Neural cell (in vitro differentiated cells): ENCODE results near the gene NFYC. TPM values are rescaled to one million over a fixed set of nuclear protein-coding genes. Genes with fewer than 3 reads are reported as not detected.
A peak's percentile ranks its signal among the peaks of the same experiment; 100 is the strongest.

Source experiments
- H2AFZ ChIP-seq: fragments of 200-600, 300-800 bp; sonication (generic), shearing (Covaris generic); 2 replicates; pipeline ENCODE4 v1.6.0; 2014; ENCODE audit warnings: low read depth, mild to moderate bottlenecking, antibody characterized with exemption, low read length, moderate library complexity
- H3F3A ChIP-seq: fragments of 200-600 bp; shearing (Covaris generic); 2 replicates; pipeline ENCODE4 v1.6.1; 2016; ENCODE audit warnings: mild to moderate bottlenecking, moderate library complexity, mixed read lengths, antibody characterized with exemption, low read length; ENCODE audit not compliant: insufficient read depth, poor library complexity, severe bottlenecking
- H3K27ac ChIP-seq: fragments of 200-600, 300-800 bp; sonication (generic), shearing (Covaris generic); 2 replicates; pipeline ENCODE4 v1.5.1; 2014; ENCODE audit warnings: mild to moderate bottlenecking, low read length, moderate library complexity
- H3K27me3 ChIP-seq: fragments of 300-800, 200-600 bp; sonication (generic), shearing (Covaris generic); 2 replicates; pipeline ENCODE4 v1.6.0; 2014; ENCODE audit warnings: mild to moderate bottlenecking, low read depth, low read length, moderate library complexity; ENCODE audit not compliant: insufficient read depth
- H3K36me3 ChIP-seq: fragments of 300-800, 200-600 bp; sonication (generic), shearing (Covaris generic); 2 replicates; pipeline ENCODE4 v1.5.1; 2014; ENCODE audit warnings: mild to moderate bottlenecking, antibody characterized with exemption, low read length, moderate library complexity; ENCODE audit not compliant: insufficient read depth
- H3K4me2 ChIP-seq: fragments of 300-800, 200-600 bp; sonication (generic), shearing (Covaris generic); 2 replicates; pipeline ENCODE4 v1.6.0; 2014; ENCODE audit warnings: mild to moderate bottlenecking, low read length
- H3K4me3 ChIP-seq: fragments of 300-800, 200-600 bp; sonication (generic), shearing (Covaris generic); 2 replicates; pipeline ENCODE4 v1.5.1; 2014; ENCODE audit warnings: mild to moderate bottlenecking, low read length, moderate library complexity
- H3K79me2 ChIP-seq: fragments of 200-600 bp; shearing (Covaris generic); replicated peaks from 2 replicates; pipeline ENCODE4 v1.6.0; 2014; ENCODE audit warnings: mild to moderate bottlenecking, low read length, moderate library complexity; ENCODE audit not compliant: insufficient read depth
- H3K9ac ChIP-seq: fragments of 300-800, 200-600 bp; sonication (generic), shearing (Covaris generic); 2 replicates; pipeline ENCODE4 v1.6.1; 2016; ENCODE audit warnings: mild to moderate bottlenecking, low read length, mixed read lengths
- H3K9me2 ChIP-seq: fragments of 200-600 bp; shearing (Covaris generic); 2 replicates; pipeline ENCODE4 v1.6.1; 2016; ENCODE audit warnings: mild to moderate bottlenecking, low read length, mixed read lengths; ENCODE audit not compliant: insufficient read depth
- H3K9me3 ChIP-seq: fragments of 200-600, 300-800 bp; sonication (generic), shearing (Covaris generic); 2 replicates; pipeline ENCODE4 v1.6.1; 2016; ENCODE audit warnings: mild to moderate bottlenecking, mixed run types, low read length, moderate library complexity, mixed read lengths
- H4K20me1 ChIP-seq: fragments of 200-600 bp; shearing (Covaris generic); 2 replicates; pipeline ENCODE4 v1.6.1; 2016; ENCODE audit warnings: mild to moderate bottlenecking, mixed run types; ENCODE audit not compliant: insufficient read depth
- EP300 ChIP-seq: fragments of 450-650 bp; conservative IDR thresholded peaks from 2 replicates; pipeline ENCODE4 v1.6.1; 2014; ENCODE audit warnings: antibody characterized with exemption, mild to moderate bottlenecking, moderate library complexity; ENCODE audit not compliant: poor library complexity, severe bottlenecking
- EZH2 ChIP-seq: fragments of 200-600, 300-800 bp; shearing (Covaris generic), sonication (generic); IDR thresholded peaks from 2 replicates; pipeline ENCODE4 v1.6.1; 2014; ENCODE audit warnings: antibody characterized with exemption, low read length, borderline replicate concordance, mild to moderate bottlenecking; ENCODE audit not compliant: insufficient read depth, poor library complexity, severe bottlenecking
- MXI1 ChIP-seq: fragments of 450-650 bp; conservative IDR thresholded peaks from 2 replicates; pipeline ENCODE4 v1.6.1; 2014; ENCODE audit warnings: antibody characterized with exemption, mild to moderate bottlenecking; ENCODE audit not compliant: poor library complexity, severe bottlenecking
- POLR2AphosphoS5 ChIP-seq: IDR thresholded peaks from 2 replicates; pipeline ENCODE4 v1.6.1; 2012
- RAD21 ChIP-seq: fragments of 450-650 bp; conservative IDR thresholded peaks from 2 replicates; pipeline ENCODE4 v1.6.1; 2014; ENCODE audit warnings: antibody characterized with exemption, mild to moderate bottlenecking, moderate library complexity
- SMC3 ChIP-seq: fragments of 450-650 bp; conservative IDR thresholded peaks from 2 replicates; pipeline ENCODE4 v1.6.1; 2014; ENCODE audit warnings: antibody characterized with exemption, mild to moderate bottlenecking, moderate library complexity; ENCODE audit not compliant: poor library complexity
- TAF1 ChIP-seq: IDR thresholded peaks from 2 replicates; pipeline ENCODE4 v1.6.1; 2012; ENCODE audit warnings: low read depth
- polyA plus RNA-seq: library from polyadenylated mRNA; depleted of rRNA; stranded (reverse); fragments of >200 nt; gene quantifications from 2 replicates; pipeline ENCODE4 v1.2.3, GENCODE V29; 2014
- TF ChIP-seq, protein P1 (sequence below): fragments of 450-650 bp; IDR thresholded peaks from 2 replicates; pipeline ENCODE4 v1.5.1; 2014; ENCODE audit warnings: antibody characterized with exemption, mild to moderate bottlenecking, moderate library complexity; ENCODE audit not compliant: poor library complexity, severe bottlenecking
- TF ChIP-seq, protein P2 (sequence below): IDR thresholded peaks from 2 replicates; pipeline ENCODE4 v1.6.1; 2012; ENCODE audit warnings: borderline replicate concordance

Gene NFYC
- polyA plus RNA-seq, 1 donor from 2014 or later, result 66.0 TPM

DNA sequence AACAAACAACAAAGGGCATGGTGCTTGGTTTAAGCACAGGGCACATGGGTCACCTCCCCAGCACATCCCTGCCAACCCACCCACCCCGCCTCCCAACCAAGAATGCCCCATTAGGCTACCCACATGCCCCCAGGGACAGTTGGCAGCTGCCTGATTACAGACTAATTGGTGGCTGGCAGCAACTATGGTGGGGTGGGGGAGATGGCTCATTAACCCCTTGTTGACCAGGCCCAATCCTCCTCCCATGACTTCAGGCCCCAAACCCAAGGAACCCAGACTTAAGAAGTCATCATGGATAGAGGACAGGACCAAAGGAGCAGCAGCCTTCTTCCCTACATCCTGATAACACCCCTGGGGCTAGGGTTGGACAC is 27.4 kb upstream of the NFYC start:
- no peak for TF ChIP-seq POLR2AphosphoS5
- TF ChIP-seq EZH2, result no peak
- TF ChIP-seq MXI1, result no peak
- no peak for TF ChIP-seq EP300
- TF ChIP-seq, protein P1, sequence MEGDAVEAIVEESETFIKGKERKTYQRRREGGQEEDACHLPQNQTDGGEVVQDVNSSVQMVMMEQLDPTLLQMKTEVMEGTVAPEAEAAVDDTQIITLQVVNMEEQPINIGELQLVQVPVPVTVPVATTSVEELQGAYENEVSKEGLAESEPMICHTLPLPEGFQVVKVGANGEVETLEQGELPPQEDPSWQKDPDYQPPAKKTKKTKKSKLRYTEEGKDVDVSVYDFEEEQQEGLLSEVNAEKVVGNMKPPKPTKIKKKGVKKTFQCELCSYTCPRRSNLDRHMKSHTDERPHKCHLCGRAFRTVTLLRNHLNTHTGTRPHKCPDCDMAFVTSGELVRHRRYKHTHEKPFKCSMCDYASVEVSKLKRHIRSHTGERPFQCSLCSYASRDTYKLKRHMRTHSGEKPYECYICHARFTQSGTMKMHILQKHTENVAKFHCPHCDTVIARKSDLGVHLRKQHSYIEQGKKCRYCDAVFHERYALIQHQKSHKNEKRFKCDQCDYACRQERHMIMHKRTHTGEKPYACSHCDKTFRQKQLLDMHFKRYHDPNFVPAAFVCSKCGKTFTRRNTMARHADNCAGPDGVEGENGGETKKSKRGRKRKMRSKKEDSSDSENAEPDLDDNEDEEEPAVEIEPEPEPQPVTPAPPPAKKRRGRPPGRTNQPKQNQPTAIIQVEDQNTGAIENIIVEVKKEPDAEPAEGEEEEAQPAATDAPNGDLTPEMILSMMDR, result no peak
- no peak for TF ChIP-seq TAF1
- no peak for TF ChIP-seq RAD21
- TF ChIP-seq, protein P2, sequence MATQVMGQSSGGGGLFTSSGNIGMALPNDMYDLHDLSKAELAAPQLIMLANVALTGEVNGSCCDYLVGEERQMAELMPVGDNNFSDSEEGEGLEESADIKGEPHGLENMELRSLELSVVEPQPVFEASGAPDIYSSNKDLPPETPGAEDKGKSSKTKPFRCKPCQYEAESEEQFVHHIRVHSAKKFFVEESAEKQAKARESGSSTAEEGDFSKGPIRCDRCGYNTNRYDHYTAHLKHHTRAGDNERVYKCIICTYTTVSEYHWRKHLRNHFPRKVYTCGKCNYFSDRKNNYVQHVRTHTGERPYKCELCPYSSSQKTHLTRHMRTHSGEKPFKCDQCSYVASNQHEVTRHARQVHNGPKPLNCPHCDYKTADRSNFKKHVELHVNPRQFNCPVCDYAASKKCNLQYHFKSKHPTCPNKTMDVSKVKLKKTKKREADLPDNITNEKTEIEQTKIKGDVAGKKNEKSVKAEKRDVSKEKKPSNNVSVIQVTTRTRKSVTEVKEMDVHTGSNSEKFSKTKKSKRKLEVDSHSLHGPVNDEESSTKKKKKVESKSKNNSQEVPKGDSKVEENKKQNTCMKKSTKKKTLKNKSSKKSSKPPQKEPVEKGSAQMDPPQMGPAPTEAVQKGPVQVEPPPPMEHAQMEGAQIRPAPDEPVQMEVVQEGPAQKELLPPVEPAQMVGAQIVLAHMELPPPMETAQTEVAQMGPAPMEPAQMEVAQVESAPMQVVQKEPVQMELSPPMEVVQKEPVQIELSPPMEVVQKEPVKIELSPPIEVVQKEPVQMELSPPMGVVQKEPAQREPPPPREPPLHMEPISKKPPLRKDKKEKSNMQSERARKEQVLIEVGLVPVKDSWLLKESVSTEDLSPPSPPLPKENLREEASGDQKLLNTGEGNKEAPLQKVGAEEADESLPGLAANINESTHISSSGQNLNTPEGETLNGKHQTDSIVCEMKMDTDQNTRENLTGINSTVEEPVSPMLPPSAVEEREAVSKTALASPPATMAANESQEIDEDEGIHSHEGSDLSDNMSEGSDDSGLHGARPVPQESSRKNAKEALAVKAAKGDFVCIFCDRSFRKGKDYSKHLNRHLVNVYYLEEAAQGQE, result no peak
- TF ChIP-seq SMC3, result no peak
- H3K36me3 ChIP-seq, result no peaks in the 10 kb centered on the region
- no peak overlapping the region for H3K27ac ChIP-seq
- no peaks in the 10 kb centered on the region for H3F3A ChIP-seq
- H3K79me2 ChIP-seq, result no peaks in the 10 kb centered on the region
- no peak overlapping the region for H2AFZ ChIP-seq
- H3K4me3 ChIP-seq, result peak overlapping the region; percentile 71
- H4K20me1 ChIP-seq, result no peaks in the 10 kb centered on the region
- H3K9ac ChIP-seq, result no peak overlapping the region
- no peaks in the 10 kb centered on the region for H3K9me3 ChIP-seq
- H3K9me2 ChIP-seq, result no peaks in the 10 kb centered on the region
- no peak overlapping the region for H3K4me2 ChIP-seq
- no peaks in the 10 kb centered on the region for H3K27me3 ChIP-seq

DNA sequence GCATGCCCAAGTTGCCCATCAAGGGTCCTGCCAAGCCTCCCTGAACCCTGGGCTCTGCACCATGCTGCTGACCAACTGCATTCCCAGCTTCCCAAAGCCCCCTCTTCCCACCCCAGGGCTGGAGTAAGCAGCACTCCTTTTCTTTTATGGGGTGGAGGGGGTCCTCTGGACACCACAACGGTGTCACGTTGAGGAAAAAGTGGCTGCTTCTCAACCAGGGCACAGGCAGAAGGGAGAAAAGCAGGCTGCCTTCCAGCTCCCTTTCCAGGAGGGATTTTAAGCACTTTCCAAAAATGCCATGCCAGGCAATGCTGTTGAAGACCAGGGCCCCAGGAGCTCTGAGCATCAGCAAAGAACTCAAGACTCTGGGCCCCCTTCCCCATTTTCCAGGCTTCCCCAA is 26.7 kb upstream of the NFYC start:
- Histone ChIP-seq H3K27me3 (no peaks in the 10 kb centered on the region), H3F3A (no peaks in the 10 kb centered on the region), H4K20me1 (no peaks in the 10 kb centered on the region), H3K4me3 (peak overlapping the region; percentile 71), H3K27ac (no peak overlapping the region), H3K36me3 (no peaks in the 10 kb centered on the region), H3K4me2 (peak overlapping the region; percentile 44), H3K9me3 (no peaks in the 10 kb centered on the region), H3K9me2 (no peaks in the 10 kb centered on the region), H3K9ac (peak overlapping the region; percentile 65), H3K79me2 (no peaks in the 10 kb centered on the region), H2AFZ (peak overlapping the region; percentile 51)
- TF ChIP-seq, protein P2, result no peak
- no peak for TF ChIP-seq EP300
- TF ChIP-seq POLR2AphosphoS5, result no peak
- TF ChIP-seq TAF1, result no peak
